Muscle of arm (tissue), 12 donors: Measurements from ENCODE around the gene HSPA9. TPM values are rescaled to one million over a fixed set of nuclear protein-coding genes. Genes with fewer than 3 reads are reported as not detected.

Experiments
- DNase-seq: peaks from one replicate; pipeline ENCODE4 v3.0.0-alpha.2; 2013
- polyA plus RNA-seq, 12 donors: library from polyadenylated mRNA; unstranded; fragments of 120-200 nt; gene quantifications; one replicate each; pipeline ENCODE4 v1.2.1, GENCODE V29; 2013; ENCODE audit not compliant: insufficient read length in 12 of 12

The HSPA9 gene
- polyA plus RNA-seq, 12 donors: 126 to 225 (median 161) TPM; not detected in 1

DNA sequence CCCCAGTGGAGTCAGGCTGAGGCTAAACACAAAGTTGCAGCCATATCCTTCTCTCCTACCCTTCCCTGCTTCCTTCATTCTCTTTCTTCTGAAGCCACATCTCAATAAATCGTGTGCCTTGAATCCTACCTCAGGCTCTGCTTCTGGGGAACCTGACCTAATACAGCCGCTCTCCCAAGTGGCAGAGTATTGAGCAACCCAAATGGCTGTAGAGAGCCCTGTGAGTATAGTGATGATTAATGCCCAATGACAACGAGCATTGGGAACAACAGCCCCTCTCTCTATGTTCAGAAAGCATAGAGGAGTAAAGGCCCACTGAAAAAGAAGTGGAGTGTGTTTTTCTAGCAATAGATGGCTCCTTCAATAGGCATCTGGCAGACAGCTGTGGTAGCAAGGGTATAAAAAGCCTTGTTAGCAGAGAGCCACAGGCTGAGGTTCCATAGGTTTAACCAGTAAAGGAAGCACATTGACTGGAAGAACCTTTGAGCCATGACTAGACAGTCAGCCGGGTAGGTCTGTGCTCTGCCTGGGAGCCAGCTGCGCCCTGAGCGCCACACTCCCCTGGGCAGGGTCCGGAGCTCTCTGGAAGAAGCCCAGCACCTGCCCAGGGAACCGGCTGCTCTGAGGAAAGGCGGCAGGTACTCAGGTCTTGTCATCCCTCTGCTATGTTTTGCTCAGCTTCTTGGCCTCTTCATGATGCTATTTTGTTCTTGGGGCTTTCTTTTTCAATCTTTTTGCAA is 22.6 kb upstream of the HSPA9 start:
- DNase-seq: no peak

DNA sequence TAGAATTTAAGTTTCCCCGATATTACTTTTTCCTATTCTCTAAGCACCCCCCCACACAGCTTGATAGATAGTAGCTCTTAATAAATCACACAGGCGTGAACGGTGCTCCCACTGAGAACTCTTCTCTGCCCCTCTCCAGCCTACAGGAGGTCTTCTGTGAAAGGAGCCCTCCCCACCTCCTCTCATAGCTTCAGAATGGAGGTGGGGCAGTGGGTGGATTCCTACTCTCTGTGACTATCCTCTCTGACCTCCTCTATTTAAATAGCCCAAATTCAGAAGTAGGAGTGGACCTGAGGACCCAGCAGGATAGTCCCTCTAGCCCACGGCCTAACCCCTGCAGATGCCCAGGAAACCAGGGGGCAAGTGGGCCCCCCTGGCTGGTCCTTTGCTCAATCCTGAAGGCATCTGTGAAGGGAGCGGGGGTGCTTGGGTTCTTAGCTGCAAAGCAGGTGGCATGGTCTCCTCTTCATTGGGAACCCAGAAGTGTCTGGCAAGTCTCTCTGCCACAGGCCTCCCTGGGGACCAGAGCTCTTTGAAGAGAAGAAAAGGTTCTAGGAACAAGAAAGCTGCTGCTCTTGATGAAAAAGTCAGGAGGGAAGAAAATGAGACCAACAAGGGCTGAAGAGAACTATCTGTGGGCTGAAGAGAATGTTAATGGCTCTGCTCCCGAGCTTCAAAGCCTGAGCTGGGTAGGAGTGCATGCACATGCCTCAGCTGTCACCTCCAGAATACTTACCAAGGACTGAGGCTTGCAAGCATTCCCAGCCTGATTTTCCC is 21.1 kb upstream of the HSPA9 start:
- no peak for DNase-seq

DNA sequence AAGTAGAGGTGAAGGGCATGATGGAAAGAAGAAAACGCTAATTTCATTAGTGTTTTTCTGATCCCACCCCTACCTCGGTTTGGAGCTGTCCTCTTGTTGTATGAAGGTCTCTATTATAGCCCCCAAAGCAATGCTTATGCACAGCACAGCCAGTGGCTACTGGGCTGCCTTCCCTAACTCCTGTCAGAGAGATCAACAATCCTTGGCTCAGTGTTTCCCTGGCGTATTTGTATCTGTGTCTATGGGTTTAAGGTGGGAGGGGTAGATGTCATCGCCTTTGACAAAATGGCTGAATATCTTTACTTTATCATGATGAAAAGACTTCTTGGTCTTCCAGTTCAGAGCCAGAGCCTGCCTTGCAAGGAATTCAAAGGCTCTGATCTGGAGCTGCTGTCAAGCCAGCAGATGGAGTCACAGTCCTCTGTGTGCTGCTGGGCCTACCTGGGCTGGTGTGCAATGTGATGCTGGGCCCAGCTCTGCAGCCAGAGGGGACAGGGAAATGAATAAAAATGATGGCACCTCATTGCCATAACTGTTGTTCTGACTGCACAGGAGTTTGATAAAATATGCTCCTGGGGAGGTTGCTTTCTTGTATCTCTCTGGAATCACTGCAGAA is 20.1 kb upstream of the HSPA9 start:
- DNase-seq: no peak

DNA sequence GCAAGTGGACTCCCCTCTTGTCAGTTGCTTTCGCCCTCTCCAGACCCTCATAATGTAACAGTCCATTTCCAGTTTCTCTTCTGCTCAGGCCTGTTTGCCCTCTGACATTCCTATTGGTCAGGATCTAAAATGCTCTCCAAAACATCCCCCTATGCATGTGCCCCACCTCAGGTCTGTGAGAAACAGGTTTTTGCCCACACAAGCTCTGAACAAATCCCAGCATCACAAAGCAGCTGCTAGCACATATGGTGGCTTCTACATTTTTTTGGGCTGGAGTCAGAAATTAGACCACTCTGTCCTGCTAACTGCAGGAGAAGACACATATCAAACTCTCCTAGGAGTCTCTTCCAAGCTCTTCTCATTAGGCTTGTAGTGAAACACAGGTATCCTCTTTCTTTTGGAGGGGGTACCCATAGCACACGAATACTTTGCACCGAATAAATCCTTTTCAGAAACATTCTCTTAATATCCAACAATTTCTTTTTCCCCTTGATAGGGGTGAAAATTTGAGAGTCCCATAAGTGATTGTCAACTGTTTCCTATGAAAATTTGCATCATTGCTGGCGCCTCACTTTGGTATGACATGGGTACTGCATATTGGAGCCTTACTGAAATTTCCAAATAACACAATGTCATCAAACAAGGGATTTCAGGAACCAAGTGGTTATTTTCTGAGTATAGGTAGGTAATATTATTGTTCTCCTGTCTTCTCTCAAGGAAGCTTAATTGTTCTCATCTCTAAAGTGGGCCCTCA is 19.3 kb upstream of the HSPA9 start:
- DNase-seq: no peak

DNA sequence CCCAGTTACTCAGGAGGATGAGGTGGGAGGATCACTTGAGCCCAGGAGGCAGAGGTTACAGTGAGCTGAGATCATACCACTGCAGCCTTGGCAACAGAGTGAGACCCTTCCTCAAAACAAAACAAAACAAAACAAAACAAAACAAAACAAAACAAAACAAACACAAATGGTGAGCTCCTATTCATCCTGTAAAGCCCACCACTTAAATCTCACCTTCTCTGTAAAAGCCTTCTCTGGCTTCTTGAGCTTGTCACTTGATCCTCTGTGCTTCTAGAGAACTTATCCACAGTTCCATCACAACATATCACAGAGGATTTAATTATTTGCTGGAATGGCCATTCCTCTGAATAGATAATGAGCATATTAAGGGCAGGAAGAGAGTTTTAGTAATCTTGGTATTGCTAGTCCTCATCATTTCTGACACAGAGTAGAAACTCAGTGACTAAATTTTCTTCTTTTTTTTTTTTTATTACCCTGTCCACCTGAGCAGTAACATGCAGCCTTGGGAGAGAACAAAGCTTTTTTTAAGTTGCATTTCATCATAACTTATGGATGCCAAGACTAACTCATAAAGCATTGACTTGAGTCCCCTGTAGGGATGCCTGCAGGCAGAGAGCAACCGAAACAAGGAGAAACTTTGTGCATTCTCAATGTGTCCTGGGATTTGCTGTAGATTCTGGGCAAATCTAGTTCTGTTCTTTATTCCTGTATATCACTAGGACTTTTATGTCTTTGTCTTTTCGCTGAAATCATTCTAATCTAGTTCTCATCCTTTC is 13.0 kb upstream of the HSPA9 start:
- DNase-seq: no peak

DNA sequence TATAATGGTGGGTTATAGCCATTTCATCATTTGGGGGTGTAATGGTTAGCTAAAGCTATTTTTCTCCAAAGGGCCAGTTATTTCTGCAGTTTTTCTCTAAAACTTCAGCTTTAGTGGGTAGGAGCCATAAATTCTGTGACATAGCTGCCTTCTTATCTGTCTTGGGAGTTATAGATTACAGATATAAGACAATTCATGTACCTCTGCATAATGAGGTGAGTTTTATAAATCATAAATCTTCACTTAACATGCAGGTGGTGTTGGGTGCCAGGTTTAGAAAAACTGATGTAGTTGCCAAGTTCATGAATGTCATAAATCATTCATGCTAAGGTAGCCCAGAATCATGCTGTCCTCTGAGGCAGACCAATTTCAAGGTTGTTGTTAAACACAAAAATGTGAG is 10.0 kb upstream of the HSPA9 start:
- DNase-seq: no peak

GRCh38 chr5:138583984-138584637 is 8.9 kb upstream of the HSPA9 start:
- no peak for DNase-seq

- no peak for DNase-seq
Measured at GRCh38 chr5:138582959-138583358, 7.8 kb upstream of the HSPA9 start.

- DNase-seq: no peak
Measured at GRCh38 chr5:138580777-138581176, 5.6 kb upstream of the HSPA9 start.

- DNase-seq: no peak
Measured at GRCh38 chr5:138580001-138580400, 4.8 kb upstream of the HSPA9 start.

- DNase-seq: no peak
Measured at GRCh38 chr5:138579517-138579863, 4.3 kb upstream of the HSPA9 start.

DNA sequence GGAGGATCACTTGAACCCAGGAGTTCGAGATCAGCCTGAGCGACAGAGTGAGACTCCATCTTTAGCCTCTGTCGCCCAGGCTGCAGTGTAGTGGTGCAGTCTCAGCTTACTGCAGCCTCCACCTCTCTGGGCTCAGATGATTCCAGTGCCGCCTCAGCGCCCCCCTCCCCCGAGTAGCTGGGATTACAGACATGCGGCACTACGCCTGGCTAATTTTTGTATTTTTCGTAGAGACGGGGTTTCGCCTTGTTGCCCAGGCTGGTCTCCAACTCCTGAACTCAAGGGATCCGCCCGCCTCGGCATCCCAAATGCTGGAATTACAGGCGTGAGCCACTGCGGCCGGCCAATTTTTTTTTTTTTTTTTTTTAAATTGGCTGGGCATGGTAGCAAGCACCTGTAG is 2.3 kb upstream of the HSPA9 start:
- no peak for DNase-seq

DNA sequence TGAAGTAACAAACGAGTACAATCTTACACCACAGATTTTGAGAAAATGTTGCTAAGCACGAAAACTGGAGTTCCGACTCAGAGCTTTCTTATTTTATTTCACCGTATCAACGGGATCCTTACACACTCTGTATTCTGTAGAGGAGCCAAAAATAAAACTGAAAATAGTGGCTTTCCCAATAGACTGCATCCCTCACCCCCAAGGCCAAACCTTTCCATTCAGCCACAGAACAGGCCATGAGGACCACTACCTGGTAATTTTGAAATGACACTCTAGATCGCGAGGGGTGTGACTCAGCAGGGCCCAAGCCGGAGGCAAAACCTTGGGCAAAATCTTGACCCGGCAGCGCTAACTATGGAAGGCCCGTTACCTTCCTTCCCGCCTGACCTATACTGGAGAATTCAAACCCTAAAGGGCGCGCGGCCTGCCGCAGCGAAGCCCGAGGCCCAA is 432 bp downstream of the HSPA9 start:
- no peak for DNase-seq

GRCh38 chr5:138573949-138574670 is 1.1 kb downstream of the HSPA9 start:
- no peak for DNase-seq

- no peak for DNase-seq
Measured at GRCh38 chr5:138573223-138573622, 2.0 kb downstream of the HSPA9 start.

DNA sequence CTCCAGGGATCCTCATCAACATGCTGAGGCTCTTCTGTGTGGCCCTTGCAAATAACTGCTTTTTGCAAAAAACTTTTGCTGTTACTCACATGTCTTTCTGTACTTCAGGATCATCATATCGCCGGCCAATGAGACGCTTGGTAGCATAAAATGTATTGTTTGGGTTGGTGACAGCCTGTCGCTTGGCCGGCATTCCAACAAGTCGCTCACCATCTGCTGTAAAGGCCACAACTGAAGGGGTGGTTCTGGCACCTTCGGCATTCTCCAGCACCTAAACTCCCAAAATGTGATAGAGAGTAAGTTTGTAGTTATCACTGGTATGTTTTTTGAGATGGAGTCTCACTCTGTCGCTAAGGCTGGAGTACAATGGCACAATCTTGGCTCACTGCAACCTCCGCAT is 4.3 kb downstream of the HSPA9 start:
- DNase-seq: no peak

GRCh38 chr5:138569782-138570181 is 5.4 kb downstream of the HSPA9 start:
- no peak for DNase-seq

GRCh38 chr5:138568061-138568824 is 7.0 kb downstream of the HSPA9 start:
- DNase-seq: no peak

DNA sequence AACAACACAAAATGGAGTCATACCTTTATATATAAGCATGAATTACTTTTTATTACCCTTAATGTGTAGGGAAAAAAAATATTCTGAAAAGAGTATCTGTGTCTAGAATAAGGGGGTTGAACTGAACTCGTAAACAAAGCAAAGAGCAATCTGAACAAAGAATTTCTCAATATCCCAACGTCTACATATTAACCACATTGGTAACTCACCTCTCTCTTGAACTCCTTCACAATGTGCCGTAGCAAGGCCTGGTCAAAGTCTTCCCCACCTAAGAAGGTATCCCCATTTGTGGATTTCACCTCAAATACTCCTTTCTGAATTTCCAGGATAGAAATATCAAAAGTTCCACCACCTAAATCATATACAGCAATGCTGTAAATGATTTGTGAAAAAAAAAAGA is 8.4 kb downstream of the HSPA9 start:
- no peak for DNase-seq
